K562 (cell line): Measurements from ENCODE around the gene DHX38. TPM values are rescaled to one million over a fixed set of nuclear protein-coding genes. Genes with fewer than 3 reads are reported as not detected.

Experiments used
- CHD2 ChIP-seq: IDR thresholded peaks from 2 replicates; pipeline ENCODE4 v1.6.1; 2011; ENCODE audit warnings: low read depth, low read length
- CTCF ChIP-seq, 3 experiments: IDR thresholded peaks in 2 of 3; conservative IDR thresholded peaks in 1 of 3; 2 replicates each; pipeline ENCODE4 v1.5.1; 2011 to 2012; ENCODE audit warnings: low read length in 3 of 3, mild to moderate bottlenecking in 3 of 3, control low read depth in 2 of 3, improper control_type of control experiment in 1 of 3, inconsistent platforms in 1 of 3, low read depth in 1 of 3, mixed read lengths in 1 of 3, moderate library complexity in 1 of 3; ENCODE audit not compliant: insufficient read depth in 2 of 3
- PRPF4 ChIP-seq: fragments of 200-400 bp; formaldehyde crosslinking; IDR thresholded peaks from one replicate; pipeline ENCODE4 v1.6.1; 2017; ENCODE audit warnings: low read length, low read depth, mild to moderate bottlenecking; ENCODE audit not compliant: insufficient read depth, poor library complexity, severe bottlenecking
- REST ChIP-seq, 2 experiments: fragments of 450-650 bp; formaldehyde crosslinking in 1 of 2; IDR thresholded peaks; 2 replicates each; pipeline versions ENCODE4 v1.4.0 to v1.6.1; 2014 to 2020; ENCODE audit warnings: mild to moderate bottlenecking in 2 of 2, borderline replicate concordance in 1 of 2, low read depth in 1 of 2
- ZFP1 ChIP-seq: fragments of 450-650 bp; formaldehyde crosslinking; IDR thresholded peaks from 2 replicates; pipeline ENCODE4 v1.4.0; 2020; ENCODE audit warnings: mild to moderate bottlenecking, mixed read lengths
- ZNF778 ChIP-seq: fragments of 450-650 bp; formaldehyde crosslinking; IDR thresholded peaks from 2 replicates; pipeline ENCODE4 v1.4.0; 2020; ENCODE audit warnings: mild to moderate bottlenecking, moderate library complexity
- polyA plus RNA-seq, 8 experiments: library from polyadenylated mRNA; depleted of rRNA in 4 of 8; stranded (reverse) in 5 of 8; unstranded in 3 of 8; fragments of >200 nt; fragmentation: Nextera tagmentation in 2 of 8; fragmentation: Illumina TruSeq in 1 of 8; extraction: Ambion mirVana in 2 of 8; extraction: Trizol in 1 of 8; gene quantifications; 2 replicates each; pipeline versions ENCODE4 v1.2.1 to v1.2.3, GENCODE V29; 2011 to 2014; ENCODE audit warnings: inconsistent platforms in 1 of 8, missing spikeins in 1 of 8
- total RNA-seq, 7 experiments: library from RNA; depleted of rRNA in 6 of 7; stranded (reverse); fragments of >200 nt in 6 of 7; fragmentation: Illumina TruSeq in 2 of 7; extraction: Trizol in 2 of 7; gene quantifications; 2 replicates each; pipeline versions ENCODE4 v1.2.1 to v1.2.3, GENCODE V29; 2011 to 2021; ENCODE audit warnings: low replicate concordance in 1 of 7
- TF ChIP-seq, protein P1 (sequence below): fragments of 450-650 bp; formaldehyde crosslinking; IDR thresholded peaks from 2 replicates; pipeline ENCODE4 v1.4.0; 2020; ENCODE audit warnings: mild to moderate bottlenecking, moderate library complexity
- TF ChIP-seq, protein P2 (sequence below), 2 experiments: IDR thresholded peaks in 1 of 2; conservative IDR thresholded peaks in 1 of 2; 2 replicates each; pipeline ENCODE4 v1.6.1; 2016; ENCODE audit warnings: low read depth in 2 of 2, mild to moderate bottlenecking in 1 of 2, missing compliant biosample characterization in 1 of 2, missing genetic modification characterization in 1 of 2, moderate library complexity in 1 of 2

The DHX38 gene
- total and polyA plus RNA-seq, 9 of the 15 experiments (the other 6 are each of a cell fraction or from before 2014, with no cell fraction given) = 2.8 to 76.8 (median 40.8) TPM

DNA sequence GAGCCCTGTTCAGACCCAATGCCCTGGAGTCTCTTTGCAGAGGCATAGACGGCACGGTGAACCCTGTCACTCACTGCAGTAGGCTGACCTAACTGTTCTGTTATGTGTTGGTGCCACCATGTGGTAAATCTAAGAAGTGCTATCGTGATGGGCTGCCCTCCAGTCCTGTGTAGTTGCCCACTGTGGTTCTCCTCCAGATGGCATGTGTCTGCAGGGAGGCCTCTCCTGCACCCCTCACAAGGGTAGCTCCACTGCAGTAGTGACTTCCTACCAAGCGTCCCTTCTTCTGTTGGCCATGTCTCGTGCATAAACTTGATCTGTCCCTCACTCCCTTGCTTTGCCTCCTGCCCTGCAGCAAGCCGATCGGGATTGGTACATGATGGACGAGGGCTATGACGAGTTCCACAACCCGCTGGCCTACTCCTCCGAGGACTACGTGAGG, 5.8 kb downstream of the DHX38 start (continued):
- TF ChIP-seq REST (IDR thresholded peaks at IDR 0.05; ENCODE audit: borderline replicate concordance) = peak; percentile 60; the same call in 1 of the 2 replicates
- TF ChIP-seq REST (CRISPR knock-in tag; IDR thresholded peaks at IDR 0.05; ENCODE audit: low read depth) = no peak
- no peak for TF ChIP-seq ZFP1 (CRISPR knock-in tag)
- TF ChIP-seq CHD2 = no peak
- TF ChIP-seq PRPF4 = no peak
- TF ChIP-seq ZNF778 = no peak
- TF ChIP-seq, protein P1, sequence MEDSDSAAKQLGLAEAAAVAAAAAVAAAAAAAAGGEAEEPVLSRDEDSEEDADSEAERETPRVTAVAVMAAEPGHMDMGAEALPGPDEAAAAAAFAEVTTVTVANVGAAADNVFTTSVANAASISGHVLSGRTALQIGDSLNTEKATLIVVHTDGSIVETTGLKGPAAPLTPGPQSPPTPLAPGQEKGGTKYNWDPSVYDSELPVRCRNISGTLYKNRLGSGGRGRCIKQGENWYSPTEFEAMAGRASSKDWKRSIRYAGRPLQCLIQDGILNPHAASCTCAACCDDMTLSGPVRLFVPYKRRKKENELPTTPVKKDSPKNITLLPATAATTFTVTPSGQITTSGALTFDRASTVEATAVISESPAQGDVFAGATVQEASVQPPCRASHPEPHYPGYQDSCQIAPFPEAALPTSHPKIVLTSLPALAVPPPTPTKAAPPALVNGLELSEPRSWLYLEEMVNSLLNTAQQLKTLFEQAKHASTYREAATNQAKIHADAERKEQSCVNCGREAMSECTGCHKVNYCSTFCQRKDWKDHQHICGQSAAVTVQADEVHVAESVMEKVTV (CRISPR knock-in tag) = peak; percentile 49; the same call in 1 of the 2 replicates
- peak; percentile 71 to 79 (median 73) for TF ChIP-seq CTCF (IDR thresholded peaks at IDR 0.05 in 2 of 3, conservative IDR thresholded peaks at IDR 0.05 in 1 of 3; ENCODE audit: insufficient read depth in 2 of 3, low read depth in 1 of 3, low read length in 3 of 3)
- TF ChIP-seq, protein P2, sequence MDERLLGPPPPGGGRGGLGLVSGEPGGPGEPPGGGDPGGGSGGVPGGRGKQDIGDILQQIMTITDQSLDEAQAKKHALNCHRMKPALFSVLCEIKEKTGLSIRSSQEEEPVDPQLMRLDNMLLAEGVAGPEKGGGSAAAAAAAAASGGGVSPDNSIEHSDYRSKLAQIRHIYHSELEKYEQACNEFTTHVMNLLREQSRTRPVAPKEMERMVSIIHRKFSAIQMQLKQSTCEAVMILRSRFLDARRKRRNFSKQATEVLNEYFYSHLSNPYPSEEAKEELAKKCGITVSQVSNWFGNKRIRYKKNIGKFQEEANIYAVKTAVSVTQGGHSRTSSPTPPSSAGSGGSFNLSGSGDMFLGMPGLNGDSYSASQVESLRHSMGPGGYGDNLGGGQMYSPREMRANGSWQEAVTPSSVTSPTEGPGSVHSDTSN (CRISPR knock-in tag; IDR thresholded peaks at IDR 0.05; ENCODE audit: low read depth) = peak; percentile 45; the same call in 1 of the 2 replicates
- TF ChIP-seq, protein P2 (tag; conservative IDR thresholded peaks at IDR 0.05; ENCODE audit: low read depth) = peak; percentile 79
